Adrenal gland (tissue), 5 donors: ENCODE measurements around the gene L3MBTL2.

Experiments used
- POLR2A ChIP-seq, 2 donors: fragments of 450-650 bp; IDR thresholded peaks; one replicate each; pipeline ENCODE4 v1.6.1; 2017; ENCODE audit warnings: antibody characterized with exemption in 2 of 2, mild to moderate bottlenecking in 2 of 2, moderate library complexity in 1 of 2
- TF ChIP-seq, protein P1 (sequence below), 6 experiments: fragments of 450-650 bp in 4 of 6; fragments of 200-600 bp in 2 of 6; sonication (generic) in 1 of 6; IDR thresholded peaks; 1 replicate in 5 of 6; 2 replicates in 1 of 6; pipeline versions ENCODE4 v1.5.1 to v1.8.0; 2016 to 2021; ENCODE audit warnings: antibody characterized with exemption in 6 of 6, mild to moderate bottlenecking in 2 of 6, moderate library complexity in 1 of 6
- donor health status: DM: no; HTN: no; CAD: no.

DNA sequence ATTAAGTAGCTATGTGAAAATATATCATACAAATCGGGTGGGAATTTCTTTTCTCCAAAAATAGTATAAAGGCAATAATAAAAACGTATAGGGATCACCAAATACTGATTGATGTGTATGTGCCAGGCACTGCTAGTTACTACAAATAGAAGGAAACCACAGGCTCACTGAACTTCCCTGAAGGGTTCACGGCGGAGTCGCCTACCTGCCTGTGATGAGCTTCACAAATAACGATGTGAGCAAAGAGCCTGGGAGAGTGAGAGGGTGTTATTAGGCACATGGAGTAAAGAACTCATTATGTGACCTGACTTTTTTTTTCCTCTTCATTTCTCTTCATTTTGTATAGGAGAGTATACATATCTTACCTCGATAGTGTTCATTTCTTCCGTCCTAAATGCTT is 36.0 kb upstream of the L3MBTL2 start:
- TF ChIP-seq, protein P1, sequence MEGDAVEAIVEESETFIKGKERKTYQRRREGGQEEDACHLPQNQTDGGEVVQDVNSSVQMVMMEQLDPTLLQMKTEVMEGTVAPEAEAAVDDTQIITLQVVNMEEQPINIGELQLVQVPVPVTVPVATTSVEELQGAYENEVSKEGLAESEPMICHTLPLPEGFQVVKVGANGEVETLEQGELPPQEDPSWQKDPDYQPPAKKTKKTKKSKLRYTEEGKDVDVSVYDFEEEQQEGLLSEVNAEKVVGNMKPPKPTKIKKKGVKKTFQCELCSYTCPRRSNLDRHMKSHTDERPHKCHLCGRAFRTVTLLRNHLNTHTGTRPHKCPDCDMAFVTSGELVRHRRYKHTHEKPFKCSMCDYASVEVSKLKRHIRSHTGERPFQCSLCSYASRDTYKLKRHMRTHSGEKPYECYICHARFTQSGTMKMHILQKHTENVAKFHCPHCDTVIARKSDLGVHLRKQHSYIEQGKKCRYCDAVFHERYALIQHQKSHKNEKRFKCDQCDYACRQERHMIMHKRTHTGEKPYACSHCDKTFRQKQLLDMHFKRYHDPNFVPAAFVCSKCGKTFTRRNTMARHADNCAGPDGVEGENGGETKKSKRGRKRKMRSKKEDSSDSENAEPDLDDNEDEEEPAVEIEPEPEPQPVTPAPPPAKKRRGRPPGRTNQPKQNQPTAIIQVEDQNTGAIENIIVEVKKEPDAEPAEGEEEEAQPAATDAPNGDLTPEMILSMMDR (IDR thresholded peaks at IDR 0.05) = no peak
- TF ChIP-seq POLR2A (IDR thresholded peaks at IDR 0.05) = no peak
